Measurements from ENCODE around the gene AK5. TPM values are rescaled to one million over a fixed set of nuclear protein-coding genes. Genes with fewer than 3 reads are reported as not detected.
"Not testable (repeated sequence)": the region's sequence is repeated elsewhere in the genome, so short reads cannot be mapped to it uniquely, and the experiment has no call there.

AK5 gene
- total RNA-seq, 1 donor from 2014 or later: not detected

GRCh38 chr1:77300566-77300965 lies 18.7 kb downstream of the AK5 start:
- no peaks in the 10 kb centered on the region for H3K4me1 Mint-ChIP-seq

GRCh38 chr1:77303387-77303786 lies 21.6 kb downstream of the AK5 start:
- intact Hi-C loops (cut with micrococcal nuclease): no loop called here
- Mint-ChIP-seq H3K36me3 (ENCODE audit: low read depth) (no peaks in the 10 kb centered on the region), H3K9me3 (peaks cover 2% of the 10 kb centered on the region), H3K4me3 (no peak overlapping the region), H3K27me3 (peaks cover 2% of the 10 kb centered on the region), H3K27ac (no peak overlapping the region), H3K4me1 (no peaks in the 10 kb centered on the region)
- ChIA-PET POLR2A (no interaction called here), CTCF (no interaction called here)
- ATAC-seq (ENCODE audit: low read depth) (no peak), DNase-seq (no peak)
- TF ChIP-seq CTCF (IDR thresholded peaks at IDR 0.05): no peak

More at GRCh38 chr1:77300566-77300965, 18.7 kb downstream of the AK5 start:
- H3K9me3 Mint-ChIP-seq: no peaks in the 10 kb centered on the region
- no peak overlapping the region for H3K27ac Mint-ChIP-seq
- no peak for TF ChIP-seq CTCF (IDR thresholded peaks at IDR 0.05)
- no peak for ATAC-seq (ENCODE audit: low read depth)
- H3K27me3 Mint-ChIP-seq: peaks cover under 1% of the 10 kb centered on the region
- intact Hi-C loops (cut with micrococcal nuclease): no loop called here
- no peak overlapping the region for H3K4me3 Mint-ChIP-seq
- no peak for DNase-seq
- CTCF ChIA-PET: no interaction called here
- POLR2A ChIA-PET: no interaction called here
- H3K36me3 Mint-ChIP-seq (ENCODE audit: low read depth): no peaks in the 10 kb centered on the region

- ATAC-seq (ENCODE audit: low read depth) (no peak), DNase-seq (no peak)
- Mint-ChIP-seq H3K36me3 (ENCODE audit: low read depth) (no peaks in the 10 kb centered on the region), H3K27ac (no peak overlapping the region), H3K27me3 (peaks cover 4% of the 10 kb centered on the region), H3K4me1 (no peaks in the 10 kb centered on the region), H3K9me3 (peaks cover 2% of the 10 kb centered on the region), H3K4me3 (no peak overlapping the region)
- intact Hi-C loops (cut with micrococcal nuclease): no loop called here
- CTCF ChIA-PET: no interaction called here
- POLR2A ChIA-PET: interaction anchor here (0.6 kb wide), 1 partner anchor 270 kb away, joined by 4 read pairs; no protein-coding TSS in a partner anchor
- no peak for TF ChIP-seq CTCF (IDR thresholded peaks at IDR 0.05)
Observed at GRCh38 chr1:77308889-77309621, 27.2 kb downstream of the AK5 start.

GRCh38 chr1:77310924-77311323 lies 29.1 kb downstream of the AK5 start:
- peaks cover 2% of the 10 kb centered on the region for H3K9me3 Mint-ChIP-seq
- H3K27me3 Mint-ChIP-seq: peaks cover 2% of the 10 kb centered on the region
- no peaks in the 10 kb centered on the region for H3K36me3 Mint-ChIP-seq (ENCODE audit: low read depth)
- POLR2A ChIA-PET: no interaction called here
- intact Hi-C loops (cut with micrococcal nuclease): no loop called here
- H3K4me1 Mint-ChIP-seq: no peaks in the 10 kb centered on the region
- no peak overlapping the region for H3K27ac Mint-ChIP-seq
- H3K4me3 Mint-ChIP-seq: no peak overlapping the region
- CTCF ChIA-PET: no interaction called here
- DNase-seq (no peak), ATAC-seq (ENCODE audit: low read depth) (no peak)
- no peak for TF ChIP-seq CTCF (IDR thresholded peaks at IDR 0.05)

GRCh38 chr1:77312364-77312763 lies 30.5 kb downstream of the AK5 start:
- H3K27me3 Mint-ChIP-seq; ATAC-seq (ENCODE audit: low read depth); DNase-seq; H3K4me3 Mint-ChIP-seq; H3K36me3 Mint-ChIP-seq (ENCODE audit: low read depth); H3K4me1 Mint-ChIP-seq; CTCF ChIA-PET; H3K27ac Mint-ChIP-seq; POLR2A ChIA-PET; H3K9me3 Mint-ChIP-seq; intact Hi-C loops (cut with micrococcal nuclease): not testable (repeated sequence)

- ChIA-PET POLR2A (no interaction called here), CTCF (no interaction called here)
- H3K4me1 Mint-ChIP-seq: no peaks in the 10 kb centered on the region
Observed at GRCh38 chr1:77313491-77313890, 31.7 kb downstream of the AK5 start.

More at GRCh38 chr1:77313491-77313890, 31.7 kb downstream of the AK5 start:
- H3K4me3 Mint-ChIP-seq: no peak overlapping the region
- peaks cover 2% of the 10 kb centered on the region for H3K27me3 Mint-ChIP-seq
- no peaks in the 10 kb centered on the region for H3K36me3 Mint-ChIP-seq (ENCODE audit: low read depth)
- DNase-seq (no peak), ATAC-seq (ENCODE audit: low read depth) (no peak)
- no peak for TF ChIP-seq CTCF (IDR thresholded peaks at IDR 0.05)
- H3K9me3 Mint-ChIP-seq: no peaks in the 10 kb centered on the region
- intact Hi-C loops (cut with micrococcal nuclease): no loop called here
- H3K27ac Mint-ChIP-seq: no peak overlapping the region

All from activated B cell treated with CpG ODN at 0.5 μM for 24 hours (primary cell).